ENCODE results near the gene IPCEF1. TPM values are rescaled to one million over a fixed set of nuclear protein-coding genes. Genes with fewer than 3 reads are reported as not detected.
A peak's percentile ranks its signal among the peaks of the same experiment; 100 is the strongest.

The IPCEF1 gene
- polyA plus RNA-seq, 1 experiment = 0.35 TPM

- CTCF ChIA-PET = interaction anchor here (0.6 to 1.0 kb wide), 2 partner anchors 9 to 16 kb away, joined by 3 to 4 read pairs; no protein-coding TSS in a partner anchor
- DNase-seq (ENCODE audit: low read depth, low spot score) = no peak
- POLR2A ChIA-PET = no interaction called here
- Histone ChIP-seq H3K4me3 (ENCODE audit: low read depth, low read length) (no peak overlapping the region), H3K9me3 (ENCODE audit: control insufficient read depth, insufficient read depth, low read length) (peaks cover 4% of the 10 kb centered on the region), H3K27ac (ENCODE audit: low read depth, low read length) (no peak overlapping the region), H3K27me3 (ENCODE audit: control insufficient read depth, insufficient read depth, low read length) (no peaks in the 10 kb centered on the region)
- no peak for TF ChIP-seq CTCF (IDR thresholded peaks at IDR 0.05; ENCODE audit: low read depth, low read length)
These were observed 70.8 kb downstream of the IPCEF1 start for GRCh38 chr6:154285826-154286225.

DNA sequence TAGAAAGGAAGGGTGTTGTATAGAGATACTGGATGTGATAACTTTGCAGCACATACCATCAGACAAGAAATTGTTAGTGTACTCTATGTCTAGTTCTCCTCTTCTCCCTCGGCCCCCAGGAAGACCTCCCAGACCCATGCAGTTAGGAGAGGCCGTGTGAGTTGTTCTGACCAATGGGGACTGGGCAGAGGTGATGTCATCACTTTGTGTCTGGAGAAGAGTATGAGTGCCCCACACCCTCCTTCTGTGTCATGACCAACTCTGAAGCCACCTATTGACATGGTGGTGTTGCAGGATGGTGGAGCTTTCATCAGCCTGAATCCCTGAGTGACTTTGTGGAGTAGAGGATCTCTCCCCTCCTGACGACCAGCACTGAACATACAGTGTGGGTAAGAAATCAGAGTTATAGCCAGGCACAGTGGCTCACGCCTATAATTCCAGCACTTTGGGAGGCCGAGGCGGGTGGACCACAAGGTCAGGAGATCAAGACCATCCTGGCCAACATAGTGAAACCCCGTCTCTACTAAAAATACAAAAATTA, 72.2 kb downstream of the IPCEF1 start:
- no peak for TF ChIP-seq CTCF (IDR thresholded peaks at IDR 0.05; ENCODE audit: low read depth, low read length)

GRCh38 chr6:154280521-154280920, 76.1 kb downstream of the IPCEF1 start:
- no peak overlapping the region for H3K4me3 ChIP-seq (ENCODE audit: low read depth, low read length)
- CTCF ChIA-PET = interaction anchor here (1.0 kb wide), 1 partner anchor 123 kb away, joined by 4 read pairs; no protein-coding TSS in a partner anchor
- POLR2A ChIA-PET = no interaction called here
- peaks cover 4% of the 10 kb centered on the region for H3K9me3 ChIP-seq (ENCODE audit: control insufficient read depth, insufficient read depth, low read length)
- no peak for DNase-seq (ENCODE audit: low read depth, low spot score)
- no peak for TF ChIP-seq CTCF (IDR thresholded peaks at IDR 0.05; ENCODE audit: low read depth, low read length)
- H3K27me3 ChIP-seq (ENCODE audit: control insufficient read depth, insufficient read depth, low read length) = no peaks in the 10 kb centered on the region
- no peak overlapping the region for H3K27ac ChIP-seq (ENCODE audit: low read depth, low read length)

More for the DNA sequence above, 72.2 kb downstream of the IPCEF1 start:
- DNase-seq (ENCODE audit: low read depth, low spot score) = no peak
- ChIA-PET CTCF (no interaction called here), POLR2A (no interaction called here)
- Histone ChIP-seq H3K9me3 (ENCODE audit: control insufficient read depth, insufficient read depth, low read length) (peaks cover 4% of the 10 kb centered on the region), H3K27me3 (ENCODE audit: control insufficient read depth, insufficient read depth, low read length) (no peaks in the 10 kb centered on the region), H3K4me3 (ENCODE audit: low read depth, low read length) (no peak overlapping the region), H3K27ac (ENCODE audit: low read depth, low read length) (no peak overlapping the region)

- Histone ChIP-seq H3K4me3 (ENCODE audit: low read depth, low read length) (no peak overlapping the region), H3K9me3 (ENCODE audit: control insufficient read depth, insufficient read depth, low read length) (no peaks in the 10 kb centered on the region; the same call in 1 of the 2 replicates), H3K27me3 (ENCODE audit: control insufficient read depth, insufficient read depth, low read length) (no peaks in the 10 kb centered on the region), H3K27ac (ENCODE audit: low read depth, low read length) (no peak overlapping the region)
- ChIA-PET POLR2A (no interaction called here), CTCF (interaction anchor here (0.6 to 4.9 kb wide), 26 partner anchors 7 to 416 kb away, joined by 3 to 59 read pairs (median 4); no protein-coding TSS in a partner anchor)
- DNase-seq (ENCODE audit: low read depth, low spot score) = no peak
- no peak for TF ChIP-seq CTCF (IDR thresholded peaks at IDR 0.05; ENCODE audit: low read depth, low read length)
These were observed 79.0 kb downstream of the IPCEF1 start for GRCh38 chr6:154277629-154278017.

DNA sequence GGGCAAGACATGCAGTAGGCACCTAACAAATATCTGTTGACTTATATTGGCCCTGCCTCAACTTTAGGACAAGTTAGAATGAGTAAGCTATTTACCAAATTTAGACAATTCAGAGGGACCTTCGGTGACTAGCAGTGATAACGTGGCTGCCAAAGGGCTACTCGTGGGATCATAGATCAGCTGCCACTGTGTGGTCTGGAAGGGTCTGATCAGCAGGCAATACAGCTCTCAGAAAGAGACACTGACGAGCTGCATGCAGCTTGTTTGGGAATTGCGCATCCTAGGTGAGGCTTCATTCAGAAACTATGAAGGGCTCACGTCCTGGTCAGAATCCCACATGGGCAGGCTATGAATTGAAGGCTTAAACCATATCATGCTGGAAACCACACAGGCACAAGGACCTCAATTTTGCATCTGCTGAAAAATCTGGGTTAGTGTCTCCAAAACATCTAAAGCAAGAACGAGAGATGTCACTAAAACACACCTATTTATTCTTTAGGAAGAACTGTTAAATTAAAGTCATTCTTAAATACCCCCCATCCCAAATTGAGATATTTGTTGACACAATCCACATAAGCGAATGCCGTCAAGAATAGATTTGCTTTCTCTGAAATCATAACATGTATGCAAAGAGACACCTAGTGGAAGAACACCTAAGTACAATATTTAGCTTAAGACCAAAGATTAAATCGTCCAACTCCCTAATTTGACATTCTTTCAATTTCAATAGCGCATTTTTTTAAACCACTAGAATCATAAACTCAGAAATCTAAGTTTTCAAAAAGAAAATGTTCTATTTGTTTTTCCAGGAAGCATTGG, 79.6 kb downstream of the IPCEF1 start:
- no peak overlapping the region for H3K27ac ChIP-seq (ENCODE audit: low read depth, low read length)
- H3K27me3 ChIP-seq (ENCODE audit: control insufficient read depth, insufficient read depth, low read length) = no peaks in the 10 kb centered on the region
- TF ChIP-seq CTCF (IDR thresholded peaks at IDR 0.05; ENCODE audit: low read depth, low read length) = peak; percentile 60
- DNase-seq (ENCODE audit: low read depth, low spot score) = no peak
- no peak overlapping the region for H3K4me3 ChIP-seq (ENCODE audit: low read depth, low read length)
- ChIA-PET POLR2A (no interaction called here), CTCF (interaction anchor here (0.6 to 4.9 kb wide), 29 partner anchors 8 to 1046 kb away, joined by 3 to 59 read pairs (median 4); no protein-coding TSS in a partner anchor)
- no peaks in the 10 kb centered on the region for H3K9me3 ChIP-seq (ENCODE audit: control insufficient read depth, insufficient read depth, low read length)

All from AG04450 (cell line).